Peyer's patch (tissue), 4 donors: ENCODE results near the gene THEMIS2. TPM values are rescaled to one million over a fixed set of nuclear protein-coding genes. Genes with fewer than 3 reads are reported as not detected.

Experiments
- DNase-seq, 3 donors: peaks; one replicate each; pipeline ENCODE4 v3.0.0-alpha.2; 2017 to 2019
- H3K27ac ChIP-seq, 4 donors: fragments of 200-600 bp; sonication (generic); one replicate each; pipeline ENCODE4 v1.5.1; 2016 to 2019
- H3K27me3 ChIP-seq, 2 donors: fragments of 200-600 bp; sonication (generic); one replicate each; pipeline ENCODE4 v1.5.1; 2019
- H3K36me3 ChIP-seq, 3 donors: fragments of 200-600 bp; sonication (generic); one replicate each; pipeline ENCODE4 v1.5.1; 2016 to 2019
- H3K4me1 ChIP-seq, 4 donors: fragments of 200-600 bp; sonication (generic); one replicate each; pipeline ENCODE4 v1.5.1; 2016 to 2019
- H3K4me3 ChIP-seq, 4 donors: fragments of 200-600 bp; sonication (generic); 1 replicate in 3 of 4; 2 replicates in 1 of 4; pipeline ENCODE4 v1.5.1; 2016 to 2019; ENCODE audit warnings: mild to moderate bottlenecking in 1 of 4
- H3K9me3 ChIP-seq, 4 donors: fragments of 200-600 bp; sonication (generic); one replicate each; pipeline ENCODE4 v1.5.1; 2016 to 2019; ENCODE audit warnings: mild to moderate bottlenecking in 1 of 4
- CTCF ChIP-seq, 6 experiments: fragments of 450-650 bp in 4 of 6; fragments of 200-600 bp in 2 of 6; sonication (generic) in 1 of 6; IDR thresholded peaks; one replicate each; pipeline ENCODE4 v1.5.1; 2017 to 2019; ENCODE audit warnings: antibody characterized with exemption in 6 of 6, mild to moderate bottlenecking in 3 of 6, moderate library complexity in 1 of 6
- POLR2A ChIP-seq, 2 donors: fragments of 450-650 bp; IDR thresholded peaks; one replicate each; pipeline ENCODE4 v1.5.1; 2017; ENCODE audit warnings: antibody characterized with exemption in 2 of 2, mild to moderate bottlenecking in 2 of 2, moderate library complexity in 2 of 2
- total RNA-seq, 4 donors: library from RNA; depleted of rRNA; stranded (reverse); fragments of >200 nt; gene quantifications; one replicate each; pipeline ENCODE4 v1.1.0, GENCODE V29; 2016

THEMIS2 gene
- total RNA-seq, 4 donors from 2014 or later: 8.1 to 86.6 (median 22.8) TPM

GRCh38 chr1:27885621-27886352 lies 13.4 kb downstream of the THEMIS2 start:
- H3K36me3 ChIP-seq: peaks cover 0 to 16% (median 0%) of the 10 kb centered on the region in 3 donors
- H3K27ac ChIP-seq: peak overlapping the region; percentile 59 to 82 (median 68)
- H3K27me3 ChIP-seq: no peaks in the 10 kb centered on the region
- peaks cover 0 to 39% (median 11%) of the 10 kb centered on the region in 4 donors for H3K4me1 ChIP-seq
- peak in 1 of 3 donors; percentile 40 for DNase-seq
- no peaks in the 10 kb centered on the region for H3K9me3 ChIP-seq
- no peak for TF ChIP-seq CTCF (IDR thresholded peaks at IDR 0.05)
- TF ChIP-seq POLR2A (IDR thresholded peaks at IDR 0.05): no peak
- H3K4me3 ChIP-seq: no peak overlapping the region

- peaks cover 0 to 43% (median 11%) of the 10 kb centered on the region in 4 donors for H3K4me1 ChIP-seq
- TF ChIP-seq POLR2A (IDR thresholded peaks at IDR 0.05) (no peak), CTCF (IDR thresholded peaks at IDR 0.05) (no peak)
- H3K27me3 ChIP-seq: no peaks in the 10 kb centered on the region
- peak overlapping the region; percentile 38 to 82 (median 66) for H3K27ac ChIP-seq
- no peak overlapping the region for H3K4me3 ChIP-seq
- peaks cover 0 to 22% (median 0%) of the 10 kb centered on the region in 3 donors for H3K36me3 ChIP-seq
- no peaks in the 10 kb centered on the region for H3K9me3 ChIP-seq
- no peak for DNase-seq
Measured at GRCh38 chr1:27886353-27886679, 14.0 kb downstream of the THEMIS2 start.

- no peak for TF ChIP-seq POLR2A (IDR thresholded peaks at IDR 0.05)
- TF ChIP-seq CTCF (IDR thresholded peaks at IDR 0.05): no peak
- Histone ChIP-seq H3K4me1 (peaks cover 0 to 45% (median 11%) of the 10 kb centered on the region in 4 donors), H3K27ac (peak overlapping the region; percentile 49 to 82 (median 66)), H3K9me3 (no peaks in the 10 kb centered on the region), H3K4me3 (no peak overlapping the region), H3K36me3 (peaks cover 0 to 26% (median 0%) of the 10 kb centered on the region in 3 donors), H3K27me3 (no peaks in the 10 kb centered on the region)
- no peak for DNase-seq
Measured at GRCh38 chr1:27886744-27887143, 14.4 kb downstream of the THEMIS2 start.

GRCh38 chr1:27887215-27888021 lies 15.1 kb downstream of the THEMIS2 start:
- Histone ChIP-seq H3K9me3 (no peaks in the 10 kb centered on the region), H3K36me3 (peaks cover 0 to 27% (median 0%) of the 10 kb centered on the region in 3 donors), H3K27ac (peak overlapping the region; percentile 49 to 82 (median 66)), H3K4me3 (no peak overlapping the region), H3K27me3 (no peaks in the 10 kb centered on the region), H3K4me1 (peaks cover 0 to 51% (median 11%) of the 10 kb centered on the region in 4 donors)
- peak in 2 of 3 donors; percentile 68 to 81 for DNase-seq
- TF ChIP-seq POLR2A (IDR thresholded peaks at IDR 0.05) (no peak), CTCF (IDR thresholded peaks at IDR 0.05) (no peak)

GRCh38 chr1:27889506-27889905 lies 17.2 kb downstream of the THEMIS2 start:
- no peak for TF ChIP-seq CTCF (IDR thresholded peaks at IDR 0.05)
- TF ChIP-seq POLR2A (IDR thresholded peaks at IDR 0.05): no peak
- Histone ChIP-seq H3K4me3 (no peak overlapping the region), H3K27me3 (no peaks in the 10 kb centered on the region), H3K27ac (peak overlapping the region in 3 of 4 donors; percentile 48 to 84 (median 64)), H3K4me1 (peaks cover 0 to 49% (median 10%) of the 10 kb centered on the region in 4 donors), H3K9me3 (no peaks in the 10 kb centered on the region), H3K36me3 (peaks cover 0 to 48% (median 5%) of the 10 kb centered on the region in 3 donors)
- no peak for DNase-seq
